HG03060 (cell line): ENCODE results near the gene ZDHHC20.

Experiments
- ATAC-seq: cut with Tn5 transposase; IDR thresholded peaks from one replicate; pipeline ENCODE4 v1.9.1; 2021; ENCODE audit warnings: low read depth, moderate number of reproducible peaks; ENCODE audit not compliant: unreplicated experiment

Gene ZDHHC20

DNA sequence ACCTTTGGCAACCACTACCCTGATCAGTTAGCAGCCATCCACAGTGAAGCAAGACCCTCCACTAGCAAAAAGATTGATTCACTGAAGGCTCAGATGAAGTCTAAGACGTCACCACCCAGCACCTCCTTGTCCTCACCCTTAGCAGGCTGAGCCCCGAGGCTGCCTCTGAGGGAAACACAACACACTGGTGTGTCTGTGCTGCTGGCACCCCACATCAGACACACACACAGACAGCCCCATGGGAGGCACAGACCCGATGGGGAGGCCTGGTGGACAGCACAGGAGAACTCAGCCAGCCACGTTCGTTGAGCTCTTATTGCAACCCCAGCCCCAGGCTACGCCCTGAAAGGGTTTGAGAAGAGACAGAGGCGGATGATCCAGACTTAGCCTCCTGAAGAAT lies 94.7 kb downstream of the ZDHHC20 start:
- no peak for ATAC-seq

DNA sequence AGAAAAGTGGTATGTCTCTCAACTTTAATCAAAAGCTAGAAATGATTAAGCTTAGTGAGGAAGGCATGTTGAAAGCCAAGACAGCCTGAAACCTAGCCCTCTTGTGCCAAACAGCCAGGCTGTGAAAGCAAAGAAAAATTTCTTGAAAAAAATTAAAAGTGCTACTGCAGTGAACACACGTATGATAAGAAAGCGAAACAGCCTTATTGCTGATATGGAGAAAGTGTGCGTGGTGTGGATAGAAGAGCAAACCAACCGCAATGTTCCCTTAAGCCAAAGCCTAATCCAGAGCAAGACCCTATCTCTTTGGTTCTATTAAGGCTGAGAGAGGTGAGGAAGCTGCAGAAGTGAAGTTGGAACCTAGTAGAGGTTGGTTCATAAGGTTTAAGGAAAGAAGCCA lies 96.4 kb downstream of the ZDHHC20 start:
- no peak for ATAC-seq

DNA sequence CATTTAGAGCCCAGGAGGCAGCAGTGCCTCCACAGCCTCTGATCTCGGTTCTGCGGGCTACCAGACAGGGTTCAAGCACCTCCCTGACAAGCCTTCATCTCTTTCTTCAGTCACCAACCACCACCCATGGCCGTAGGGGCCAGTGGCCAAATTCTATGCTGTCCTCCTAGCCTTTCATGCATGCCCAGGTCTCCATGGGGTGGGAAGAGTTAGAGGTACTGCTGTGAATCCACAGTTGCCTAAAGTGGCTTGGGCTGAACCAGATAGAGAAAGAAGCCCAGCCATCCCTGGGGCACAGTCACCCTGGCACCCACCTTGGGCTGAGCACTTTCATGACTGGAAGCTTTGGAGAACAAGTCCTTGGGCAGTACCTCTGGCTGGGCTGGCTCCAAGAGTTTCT lies 97.4 kb downstream of the ZDHHC20 start:
- ATAC-seq = no peak

DNA sequence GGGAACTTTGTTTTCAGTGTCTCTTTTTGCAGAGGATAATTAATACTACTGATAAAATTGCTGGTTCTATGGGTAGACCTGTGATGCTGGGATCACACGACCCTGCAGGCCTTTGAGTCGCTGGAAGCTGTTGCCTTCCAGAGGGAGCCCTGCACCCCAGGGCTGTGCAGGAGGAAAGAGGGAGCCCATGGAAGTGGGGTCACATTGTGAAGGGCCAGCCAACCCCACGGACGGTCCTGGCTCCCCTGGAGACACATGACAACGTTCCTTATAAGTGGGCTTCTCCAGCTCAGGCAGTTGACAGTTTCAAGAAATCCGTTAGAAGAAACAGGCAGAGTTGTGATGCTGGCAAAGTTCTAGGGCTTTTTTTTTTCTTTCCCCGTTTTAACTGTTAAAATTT lies 98.0 kb downstream of the ZDHHC20 start:
- ATAC-seq = no peak

DNA sequence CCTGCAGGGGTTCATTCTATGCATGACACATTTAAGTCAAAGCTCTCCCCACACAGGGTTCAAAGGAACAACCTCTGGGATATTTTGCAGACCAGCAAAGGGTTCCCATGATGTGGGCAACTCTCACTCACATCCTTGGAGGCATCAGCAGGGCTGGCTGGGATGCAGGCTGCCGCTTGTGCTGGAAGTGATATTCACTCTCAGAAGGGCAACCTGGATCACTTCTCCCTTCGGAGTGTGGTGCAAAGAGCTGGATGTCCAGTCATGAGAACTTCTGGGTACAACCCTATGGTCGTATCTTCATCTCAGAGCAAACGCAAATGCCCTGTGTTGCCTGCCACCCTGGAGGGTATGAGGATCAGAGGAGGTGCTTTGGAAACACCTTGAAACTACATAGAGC lies 98.6 kb downstream of the ZDHHC20 start:
- no peak for ATAC-seq

DNA sequence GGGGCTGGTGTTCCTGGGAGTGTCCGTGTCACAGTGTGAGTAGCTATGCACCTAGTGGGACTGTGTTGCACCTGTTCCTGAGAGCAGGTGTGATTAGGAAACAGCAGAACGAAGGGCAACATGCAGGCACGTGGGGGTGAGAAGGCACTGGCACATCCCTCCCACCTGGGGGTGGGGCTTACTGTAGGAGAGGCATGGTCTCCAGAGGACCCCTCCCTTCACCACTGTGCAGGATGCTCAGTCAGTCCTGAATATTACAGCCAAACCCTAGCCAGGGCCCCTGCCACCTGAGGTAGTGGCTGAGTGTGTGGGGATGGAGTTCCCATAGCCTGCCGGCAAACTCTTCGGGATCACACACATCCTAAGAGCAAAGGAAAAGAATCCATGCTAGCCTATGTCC lies 99.2 kb downstream of the ZDHHC20 start:
- ATAC-seq = no peak

DNA sequence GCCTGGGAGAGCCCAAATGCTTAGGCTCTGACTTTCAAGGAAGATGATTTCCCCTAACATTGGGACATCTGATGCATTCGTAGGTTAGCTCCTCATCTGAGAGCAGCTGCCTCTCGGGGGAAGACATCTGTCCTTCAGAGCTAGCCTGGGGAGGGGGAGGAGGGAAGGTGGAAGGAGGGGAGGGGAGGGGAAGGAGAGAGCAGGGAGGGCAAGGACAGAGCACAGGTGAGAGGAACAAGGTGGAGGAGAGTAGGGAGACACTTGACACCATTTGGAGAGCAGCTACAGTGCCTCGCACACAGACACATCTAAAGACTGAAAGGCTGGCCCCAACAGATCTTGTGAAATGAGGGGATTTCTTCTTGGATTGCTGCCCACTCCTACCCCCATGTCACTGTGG lies 103.8 kb downstream of the ZDHHC20 start:
- no peak for ATAC-seq

DNA sequence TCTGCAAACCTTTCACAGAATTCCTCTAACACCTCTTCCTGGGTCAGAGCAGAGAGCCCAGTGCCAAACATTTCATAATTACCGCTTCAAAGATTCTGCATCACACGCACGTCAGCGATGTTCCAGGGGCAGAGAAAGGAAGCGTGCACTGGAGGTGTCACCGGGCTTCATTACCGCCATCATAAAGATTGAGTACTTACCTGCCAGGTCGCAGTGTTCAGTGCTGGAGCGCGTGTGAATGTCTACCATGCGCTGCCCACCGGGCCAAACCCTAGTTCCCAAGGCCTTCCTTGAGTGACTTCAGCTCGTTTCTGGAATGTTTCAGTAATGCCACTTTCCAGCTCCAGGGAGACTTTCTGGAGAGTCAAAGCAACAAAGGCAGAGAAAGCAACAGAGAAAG lies 104.4 kb downstream of the ZDHHC20 start:
- no peak for ATAC-seq

DNA sequence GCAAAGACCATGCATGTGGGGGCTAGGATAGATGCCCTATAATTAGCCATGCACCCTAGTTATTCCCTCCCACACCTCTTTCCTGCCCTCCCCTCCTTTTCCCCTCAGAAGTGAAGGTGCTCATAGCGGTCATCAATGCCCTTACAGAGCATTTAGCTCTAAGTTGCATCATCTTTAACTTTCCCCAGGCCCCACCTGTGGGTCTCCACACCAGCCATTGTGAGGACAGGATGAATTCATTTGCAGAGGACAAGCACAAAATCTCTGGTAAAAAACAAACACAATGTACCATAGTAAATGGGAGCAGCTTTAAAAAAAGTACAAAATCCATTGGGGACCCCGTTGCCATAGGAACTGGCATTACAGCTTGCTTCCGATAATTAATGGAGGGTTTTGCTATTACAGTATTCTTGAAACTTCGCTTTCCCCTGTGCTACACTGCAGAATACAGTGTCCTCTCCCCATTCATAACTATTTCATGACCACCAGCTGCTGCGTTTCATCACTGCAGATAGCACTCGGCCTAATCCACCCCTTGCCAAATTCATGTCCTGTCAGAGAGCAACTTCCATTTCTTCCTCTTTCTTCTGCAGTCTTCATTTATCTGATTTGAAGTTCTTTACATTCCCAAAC lies 110.5 kb downstream of the ZDHHC20 start:
- no peak for ATAC-seq

DNA sequence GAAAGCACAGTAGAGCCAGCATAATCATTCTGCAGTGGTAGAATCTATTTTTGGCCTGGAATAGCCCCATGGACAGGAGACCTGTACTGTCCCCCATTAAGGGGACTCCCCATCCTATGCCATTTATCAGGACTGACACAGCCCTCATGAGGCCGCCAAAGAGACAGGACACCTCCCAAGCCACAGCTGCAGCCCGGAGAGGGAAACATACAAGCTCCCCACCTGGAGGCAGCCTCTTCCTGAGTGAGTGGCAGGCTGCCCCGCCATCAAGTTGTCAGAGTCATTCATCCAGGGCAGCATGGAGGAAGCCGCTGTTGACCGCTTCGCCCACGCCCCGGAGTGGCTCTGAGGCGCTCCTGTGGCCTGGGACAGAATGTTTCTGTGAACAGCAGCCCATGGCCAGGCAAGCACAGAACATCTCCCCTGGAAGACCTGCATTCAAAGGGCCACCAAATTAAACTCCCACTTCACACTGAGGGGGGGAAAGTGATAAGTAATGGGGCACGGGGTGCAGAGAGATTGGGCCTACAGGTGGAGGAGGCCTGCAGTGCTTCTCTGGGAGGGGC lies 111.3 kb downstream of the ZDHHC20 start:
- ATAC-seq = no peak

DNA sequence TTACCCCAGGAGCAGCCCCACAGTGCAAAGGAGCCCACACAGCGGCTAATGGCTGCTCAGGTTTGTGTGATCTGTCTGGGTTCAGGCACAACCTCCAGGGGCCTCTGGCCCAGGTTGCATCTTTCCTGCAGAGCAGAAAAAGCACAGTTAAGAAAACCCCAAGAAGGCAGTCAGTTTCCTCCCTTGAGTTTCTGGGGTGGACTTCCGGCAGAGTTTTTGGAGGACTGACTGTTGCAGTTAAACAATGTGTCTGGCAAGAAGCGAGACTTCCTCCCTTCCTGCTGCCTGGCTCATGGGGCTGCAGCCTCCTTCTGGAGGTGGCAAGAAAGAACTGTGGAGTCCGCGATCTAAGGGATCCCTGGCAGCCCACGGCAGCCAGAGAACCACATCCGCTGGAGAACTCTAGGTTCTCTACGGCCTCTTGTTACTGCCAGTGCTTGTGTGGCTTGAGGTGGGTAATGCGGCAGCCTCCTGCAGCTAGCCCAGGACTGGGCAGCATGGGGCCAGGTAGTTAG lies 114.4 kb downstream of the ZDHHC20 start:
- no peak for ATAC-seq

DNA sequence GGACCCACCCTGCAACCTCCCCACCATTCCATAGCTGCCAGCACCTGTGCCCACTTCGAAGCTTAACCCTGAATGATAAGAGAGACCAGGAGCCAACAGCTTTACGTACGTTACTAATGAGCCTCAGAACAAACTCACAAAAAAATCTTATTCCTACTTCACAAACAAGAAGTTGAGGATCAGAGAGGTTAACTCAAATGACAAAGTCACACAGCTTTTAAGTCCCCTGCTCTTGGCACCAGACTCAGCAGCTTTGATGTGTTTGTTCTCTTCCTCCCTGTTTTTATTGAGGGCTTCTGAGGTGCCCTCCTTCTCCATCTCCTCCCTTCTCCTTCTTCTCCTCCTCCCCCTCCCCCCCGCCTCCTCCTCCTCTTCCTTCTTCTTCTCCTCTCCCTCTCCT lies 115.4 kb downstream of the ZDHHC20 start:
- no peak for ATAC-seq

DNA sequence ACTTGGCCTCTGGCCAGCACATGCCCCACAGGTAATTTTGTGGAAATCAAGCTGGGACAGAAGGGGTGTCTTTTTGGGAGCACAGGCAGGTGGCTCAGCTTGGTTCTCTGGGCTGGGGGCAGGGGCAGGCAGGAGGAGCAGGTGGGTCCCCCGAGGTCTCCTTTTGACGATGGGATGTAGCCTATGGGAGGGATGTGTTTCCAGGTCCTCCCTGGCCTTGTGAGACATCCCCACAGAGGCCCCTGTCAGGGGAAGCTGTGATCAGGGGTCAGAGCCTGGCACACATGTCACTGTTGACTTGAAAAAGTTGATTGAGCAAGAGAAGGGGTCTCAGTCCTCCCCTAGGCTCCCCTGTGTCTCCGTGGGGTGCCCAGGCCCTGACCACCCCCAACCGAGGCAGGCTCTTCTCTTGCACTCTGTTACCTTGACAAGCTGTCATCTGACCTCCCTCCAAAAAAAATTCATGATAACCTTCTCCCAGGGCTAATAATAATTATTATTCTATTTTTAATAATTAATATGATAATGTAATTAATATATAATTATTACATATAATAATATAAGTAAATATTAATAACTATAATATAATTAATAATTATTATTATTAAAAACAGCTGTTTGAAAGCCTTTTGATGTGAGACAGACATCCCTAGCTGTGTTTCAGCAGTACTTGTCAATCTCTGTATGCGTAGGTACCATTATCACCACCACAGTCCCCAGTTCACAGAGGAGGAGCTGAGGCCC lies 116.2 kb downstream of the ZDHHC20 start:
- no peak for ATAC-seq

DNA sequence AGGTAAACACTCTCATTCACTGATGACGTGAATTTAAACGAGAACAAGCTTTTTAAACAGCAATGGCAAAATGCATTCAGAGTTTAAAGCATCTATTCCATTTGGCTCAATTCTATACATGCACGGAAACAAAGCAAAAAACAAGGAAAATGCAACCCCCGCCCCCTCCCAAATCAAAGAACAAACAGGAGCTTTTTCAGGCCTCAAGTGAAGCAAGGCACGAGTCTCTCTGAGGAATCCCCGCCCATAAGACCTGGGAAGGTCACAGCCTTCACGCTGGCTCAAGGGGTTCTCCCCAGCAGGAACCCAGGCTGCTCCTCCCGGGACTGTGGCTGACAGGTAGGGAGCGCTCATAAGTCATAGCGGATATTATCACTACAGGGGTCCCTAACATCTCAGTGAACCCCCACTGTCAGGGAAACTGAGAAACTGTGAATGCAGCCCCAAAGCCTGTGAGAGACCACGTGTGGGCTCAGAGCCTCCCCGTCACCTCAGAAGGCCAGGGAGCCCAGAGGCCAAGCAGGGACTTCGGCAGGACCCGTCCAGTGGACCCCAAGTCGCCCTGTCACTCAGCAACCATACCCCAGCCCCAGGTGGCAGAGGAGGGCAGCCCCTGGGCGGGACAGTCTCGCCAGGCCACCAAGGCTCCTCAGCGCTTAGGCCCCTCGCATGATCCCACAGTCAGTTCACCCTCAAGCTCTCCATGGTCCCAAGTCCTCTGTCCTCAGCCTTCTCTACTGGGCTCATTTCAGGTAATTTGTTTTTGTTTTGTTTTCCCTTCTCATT lies 117.3 kb downstream of the ZDHHC20 start:
- no peak for ATAC-seq

DNA sequence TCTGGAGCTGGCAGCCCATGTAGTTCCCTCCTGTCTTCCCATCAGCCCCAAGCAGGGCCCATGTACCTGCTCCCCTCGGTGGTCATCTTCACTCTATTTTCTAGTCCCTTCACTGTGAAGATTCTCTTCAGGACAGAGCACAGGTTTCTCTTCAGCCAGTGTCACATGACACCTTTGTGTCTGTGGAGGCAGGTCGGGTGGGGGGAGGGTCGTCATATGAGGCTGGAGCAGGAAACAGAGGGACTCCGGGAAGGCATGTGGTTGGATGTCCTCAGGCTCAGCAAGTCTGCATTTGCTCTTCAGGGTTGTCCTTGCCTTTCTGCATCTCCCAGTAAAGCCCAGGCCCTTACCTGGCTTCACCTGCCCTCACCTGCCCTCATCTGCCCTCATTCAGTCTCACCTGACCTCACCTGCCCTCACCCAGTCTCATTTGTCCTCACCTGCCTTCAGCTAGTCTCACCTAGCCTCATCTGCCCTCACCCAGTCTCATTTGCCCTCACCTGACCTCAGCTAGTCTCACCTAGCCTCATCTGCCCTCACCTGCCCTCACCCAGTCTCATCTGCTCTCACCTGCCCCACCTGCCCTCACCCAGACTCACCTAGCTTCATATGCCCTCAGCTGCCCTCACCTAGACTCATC lies 120.3 kb downstream of the ZDHHC20 start:
- ATAC-seq = no peak

DNA sequence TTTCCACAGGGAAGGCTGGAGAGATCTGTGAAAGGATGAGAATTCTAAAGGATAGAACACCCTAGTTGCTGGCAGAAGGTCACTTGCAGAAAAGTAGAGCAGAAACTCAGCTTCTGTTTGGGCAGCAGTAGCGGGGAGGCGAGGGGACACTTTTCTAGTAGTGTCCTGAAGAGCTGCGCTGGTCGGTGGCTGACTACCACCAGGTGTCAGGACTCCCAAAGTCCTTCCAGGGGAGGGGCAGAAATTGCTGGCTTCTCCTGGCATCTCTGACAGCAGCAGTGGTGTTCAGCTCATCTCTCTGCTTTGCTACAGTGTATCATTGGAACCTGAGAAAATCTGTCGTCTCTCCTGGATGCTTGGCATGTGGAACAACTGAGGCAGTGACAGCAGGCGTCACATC lies 120.9 kb downstream of the ZDHHC20 start:
- ATAC-seq = no peak

DNA sequence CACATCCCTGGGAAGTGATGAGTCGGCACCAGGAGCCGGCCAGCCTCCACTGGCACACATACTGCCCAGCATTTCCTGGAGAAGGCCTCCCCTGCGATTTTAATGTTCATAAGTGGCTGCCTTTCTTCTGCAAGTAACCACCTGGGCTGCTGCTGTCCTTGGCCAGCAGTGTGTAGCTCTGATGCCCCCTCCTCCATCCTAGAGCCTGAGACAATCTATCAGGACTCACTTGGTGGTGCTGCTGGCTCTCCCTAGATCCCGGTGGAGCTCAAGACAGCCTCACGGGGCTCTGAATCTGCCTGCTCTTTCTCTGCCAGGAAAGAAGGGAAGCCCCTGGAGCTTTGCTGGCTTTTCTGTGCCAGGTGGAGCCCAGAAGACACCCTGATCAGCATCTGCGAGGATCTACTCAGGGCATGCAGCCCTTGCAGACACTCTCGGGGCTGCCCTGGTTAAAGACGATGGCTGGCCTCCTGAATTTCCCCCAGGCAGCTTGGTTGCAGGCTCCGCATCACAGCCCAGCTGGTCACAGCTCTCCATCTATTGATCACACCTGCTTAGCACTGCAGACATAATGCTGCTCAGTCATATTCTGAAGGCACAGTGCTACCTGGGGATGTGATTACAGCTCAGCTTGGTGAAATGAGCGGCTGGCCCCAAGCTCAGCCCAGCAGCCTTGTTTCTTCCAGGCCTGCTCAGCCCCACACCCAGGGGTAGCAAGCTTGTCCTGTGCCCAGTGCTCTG lies 122.3 kb downstream of the ZDHHC20 start:
- ATAC-seq = no peak

DNA sequence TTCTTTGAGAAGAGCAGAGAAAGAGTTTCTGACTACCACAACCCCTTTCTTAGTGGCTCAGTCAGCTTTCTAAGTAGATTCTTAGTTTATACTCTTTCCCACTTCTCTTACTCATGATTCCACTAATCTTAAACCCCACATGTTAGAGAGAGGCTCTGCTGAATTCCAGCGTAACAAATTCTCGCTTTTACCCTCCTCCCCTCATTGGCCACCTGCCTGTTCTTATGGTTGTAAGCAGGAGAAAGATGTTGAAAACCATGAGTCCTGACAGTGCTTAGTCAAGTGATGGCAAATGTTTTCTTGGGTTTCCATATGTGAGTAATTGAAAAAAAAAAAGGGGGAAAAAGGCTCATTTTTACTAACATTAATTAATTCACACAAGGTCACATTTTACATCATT lies 125.9 kb downstream of the ZDHHC20 start:
- no peak for ATAC-seq

DNA sequence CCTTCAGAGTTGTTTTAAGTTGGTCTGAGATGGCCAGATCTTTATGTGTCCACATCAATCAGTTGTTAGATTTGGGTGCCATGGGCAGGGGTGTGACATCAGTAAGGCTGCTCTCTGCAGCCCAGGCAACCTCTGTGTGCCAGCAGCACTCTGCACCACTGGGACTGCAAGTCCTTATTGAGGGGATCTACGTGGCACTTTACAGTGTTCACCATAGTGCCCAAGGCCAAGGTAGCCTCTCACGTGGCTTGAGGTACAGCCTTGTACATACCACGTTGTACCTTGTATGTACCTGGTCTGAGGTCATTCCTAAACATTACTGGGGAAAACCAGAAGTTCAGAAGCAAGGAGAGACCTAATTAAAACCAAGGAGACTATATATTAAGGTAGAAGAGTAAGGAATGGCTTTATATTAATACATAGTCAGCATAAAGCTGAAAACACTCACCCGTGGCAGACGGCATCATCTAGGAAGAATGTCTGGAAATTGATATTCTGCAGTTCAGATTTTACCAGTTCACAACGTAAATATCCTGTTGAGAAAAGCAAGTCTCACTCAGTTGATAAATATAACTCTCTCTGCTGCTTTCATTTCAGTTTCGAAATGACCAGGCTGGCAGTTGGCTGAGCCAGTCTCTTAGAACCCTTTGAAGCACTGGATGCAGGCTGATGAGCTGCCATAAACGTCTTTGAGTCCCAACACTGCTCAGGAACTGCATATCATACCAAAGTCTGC lies 128.8 kb downstream of the ZDHHC20 start:
- ATAC-seq = peak; percentile 80
